ENCODE measurements around the gene MOSPD2.

- no peak for TF ChIP-seq REST (IDR thresholded peaks at IDR 0.05; ENCODE audit: insufficient read depth in 1 of 2, low read depth in 2 of 2, low read length in 2 of 2)
- TF ChIP-seq TAF1 (IDR thresholded peaks at IDR 0.05; ENCODE audit: borderline replicate concordance, insufficient read depth, low read length): no peak
- no peak for TF ChIP-seq SIN3A (IDR thresholded peaks at IDR 0.05; ENCODE audit: borderline replicate concordance, insufficient read depth, low read length)
- no peak for TF ChIP-seq POLR2AphosphoS5 (IDR thresholded peaks at IDR 0.05; ENCODE audit: low read depth, low read length)
These were observed 73.5 kb downstream of the MOSPD2 start for GRCh38 chrX:14946606-14947155.

Data from PFSK-1 (cell line).